ENCODE results near the gene THAP4. TPM values are rescaled to one million over a fixed set of nuclear protein-coding genes. Genes with fewer than 3 reads are reported as not detected.

The THAP4 gene
- total and polyA plus RNA-seq, 2 experiments from 2014 or later = 62.9 to 80.4 TPM

DNA sequence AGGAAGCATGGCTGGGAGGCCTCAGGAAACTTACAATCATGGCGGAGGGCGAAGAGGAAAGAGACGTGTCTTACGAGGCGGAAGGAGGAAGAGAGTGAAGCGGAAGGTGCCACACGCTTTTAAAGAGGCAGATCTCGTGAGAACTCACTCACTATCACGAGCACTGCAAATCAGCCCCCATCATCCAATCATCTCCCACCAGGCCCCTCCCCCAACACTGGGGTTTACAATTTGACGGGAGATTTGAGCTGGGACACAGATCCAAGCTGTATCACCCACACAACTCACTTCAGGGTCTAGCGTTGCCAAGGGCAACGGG, 83.5 kb downstream of the THAP4 start (continued):
- TF ChIP-seq, protein P1, sequence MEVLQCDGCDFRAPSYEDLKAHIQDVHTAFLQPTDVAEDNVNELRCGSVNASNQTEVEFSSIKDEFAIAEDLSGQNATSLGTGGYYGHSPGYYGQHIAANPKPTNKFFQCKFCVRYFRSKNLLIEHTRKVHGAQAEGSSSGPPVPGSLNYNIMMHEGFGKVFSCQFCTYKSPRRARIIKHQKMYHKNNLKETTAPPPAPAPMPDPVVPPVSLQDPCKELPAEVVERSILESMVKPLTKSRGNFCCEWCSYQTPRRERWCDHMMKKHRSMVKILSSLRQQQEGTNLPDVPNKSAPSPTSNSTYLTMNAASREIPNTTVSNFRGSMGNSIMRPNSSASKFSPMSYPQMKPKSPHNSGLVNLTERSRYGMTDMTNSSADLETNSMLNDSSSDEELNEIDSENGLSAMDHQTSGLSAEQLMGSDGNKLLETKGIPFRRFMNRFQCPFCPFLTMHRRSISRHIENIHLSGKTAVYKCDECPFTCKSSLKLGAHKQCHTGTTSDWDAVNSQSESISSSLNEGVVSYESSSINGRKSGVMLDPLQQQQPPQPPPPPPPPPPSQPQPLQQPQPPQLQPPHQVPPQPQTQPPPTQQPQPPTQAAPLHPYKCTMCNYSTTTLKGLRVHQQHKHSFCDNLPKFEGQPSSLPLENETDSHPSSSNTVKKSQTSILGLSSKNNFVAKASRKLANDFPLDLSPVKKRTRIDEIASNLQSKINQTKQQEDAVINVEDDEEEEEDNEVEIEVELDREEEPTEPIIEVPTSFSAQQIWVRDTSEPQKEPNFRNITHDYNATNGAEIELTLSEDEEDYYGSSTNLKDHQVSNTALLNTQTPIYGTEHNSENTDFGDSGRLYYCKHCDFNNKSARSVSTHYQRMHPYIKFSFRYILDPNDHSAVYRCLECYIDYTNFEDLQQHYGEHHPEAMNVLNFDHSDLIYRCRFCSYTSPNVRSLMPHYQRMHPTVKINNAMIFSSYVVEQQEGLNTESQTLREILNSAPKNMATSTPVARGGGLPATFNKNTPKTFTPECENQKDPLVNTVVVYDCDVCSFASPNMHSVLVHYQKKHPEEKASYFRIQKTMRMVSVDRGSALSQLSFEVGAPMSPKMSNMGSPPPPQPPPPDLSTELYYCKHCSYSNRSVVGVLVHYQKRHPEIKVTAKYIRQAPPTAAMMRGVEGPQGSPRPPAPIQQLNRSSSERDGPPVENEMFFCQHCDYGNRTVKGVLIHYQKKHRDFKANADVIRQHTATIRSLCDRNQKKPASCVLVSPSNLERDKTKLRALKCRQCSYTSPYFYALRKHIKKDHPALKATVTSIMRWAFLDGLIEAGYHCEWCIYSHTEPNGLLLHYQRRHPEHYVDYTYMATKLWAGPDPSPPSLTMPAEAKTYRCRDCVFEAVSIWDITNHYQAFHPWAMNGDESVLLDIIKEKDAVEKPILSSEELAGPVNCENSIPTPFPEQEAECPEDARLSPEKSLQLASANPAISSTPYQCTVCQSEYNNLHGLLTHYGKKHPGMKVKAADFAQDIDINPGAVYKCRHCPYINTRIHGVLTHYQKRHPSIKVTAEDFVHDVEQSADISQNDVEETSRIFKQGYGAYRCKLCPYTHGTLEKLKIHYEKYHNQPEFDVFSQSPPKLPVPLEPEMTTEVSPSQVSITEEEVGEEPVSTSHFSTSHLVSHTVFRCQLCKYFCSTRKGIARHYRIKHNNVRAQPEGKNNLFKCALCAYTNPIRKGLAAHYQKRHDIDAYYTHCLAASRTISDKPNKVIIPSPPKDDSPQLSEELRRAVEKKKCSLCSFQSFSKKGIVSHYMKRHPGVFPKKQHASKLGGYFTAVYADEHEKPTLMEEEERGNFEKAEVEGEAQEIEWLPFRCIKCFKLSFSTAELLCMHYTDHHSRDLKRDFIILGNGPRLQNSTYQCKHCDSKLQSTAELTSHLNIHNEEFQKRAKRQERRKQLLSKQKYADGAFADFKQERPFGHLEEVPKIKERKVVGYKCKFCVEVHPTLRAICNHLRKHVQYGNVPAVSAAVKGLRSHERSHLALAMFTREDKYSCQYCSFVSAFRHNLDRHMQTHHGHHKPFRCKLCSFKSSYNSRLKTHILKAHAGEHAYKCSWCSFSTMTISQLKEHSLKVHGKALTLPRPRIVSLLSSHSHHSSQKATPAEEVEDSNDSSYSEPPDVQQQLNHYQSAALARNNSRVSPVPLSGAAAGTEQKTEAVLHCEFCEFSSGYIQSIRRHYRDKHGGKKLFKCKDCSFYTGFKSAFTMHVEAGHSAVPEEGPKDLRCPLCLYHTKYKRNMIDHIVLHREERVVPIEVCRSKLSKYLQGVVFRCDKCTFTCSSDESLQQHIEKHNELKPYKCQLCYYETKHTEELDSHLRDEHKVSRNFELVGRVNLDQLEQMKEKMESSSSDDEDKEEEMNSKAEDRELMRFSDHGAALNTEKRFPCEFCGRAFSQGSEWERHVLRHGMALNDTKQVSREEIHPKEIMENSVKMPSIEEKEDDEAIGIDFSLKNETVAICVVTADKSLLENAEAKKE (CRISPR knock-in tag; IDR thresholded peaks at IDR 0.05) = no peak
- TF ChIP-seq, protein P2, sequence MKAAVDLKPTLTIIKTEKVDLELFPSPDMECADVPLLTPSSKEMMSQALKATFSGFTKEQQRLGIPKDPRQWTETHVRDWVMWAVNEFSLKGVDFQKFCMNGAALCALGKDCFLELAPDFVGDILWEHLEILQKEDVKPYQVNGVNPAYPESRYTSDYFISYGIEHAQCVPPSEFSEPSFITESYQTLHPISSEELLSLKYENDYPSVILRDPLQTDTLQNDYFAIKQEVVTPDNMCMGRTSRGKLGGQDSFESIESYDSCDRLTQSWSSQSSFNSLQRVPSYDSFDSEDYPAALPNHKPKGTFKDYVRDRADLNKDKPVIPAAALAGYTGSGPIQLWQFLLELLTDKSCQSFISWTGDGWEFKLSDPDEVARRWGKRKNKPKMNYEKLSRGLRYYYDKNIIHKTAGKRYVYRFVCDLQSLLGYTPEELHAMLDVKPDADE (IDR thresholded peaks at IDR 0.05) = no peak
- TF ChIP-seq POLR2AphosphoS5 (IDR thresholded peaks at IDR 0.05; ENCODE audit: low read depth) = no peak
- TF ChIP-seq EZH2phosphoT487 (IDR thresholded peaks at IDR 0.05; ENCODE audit: unreplicated experiment) = no peak
- TF ChIP-seq NANOG (IDR thresholded peaks at IDR 0.05; ENCODE audit: borderline replicate concordance) = no peak
- no peak for TF ChIP-seq ZNF114 (CRISPR knock-in tag; IDR thresholded peaks at IDR 0.05)
- no peak for TF ChIP-seq JUNB (IDR thresholded peaks at IDR 0.05; ENCODE audit: unreplicated experiment)

DNA sequence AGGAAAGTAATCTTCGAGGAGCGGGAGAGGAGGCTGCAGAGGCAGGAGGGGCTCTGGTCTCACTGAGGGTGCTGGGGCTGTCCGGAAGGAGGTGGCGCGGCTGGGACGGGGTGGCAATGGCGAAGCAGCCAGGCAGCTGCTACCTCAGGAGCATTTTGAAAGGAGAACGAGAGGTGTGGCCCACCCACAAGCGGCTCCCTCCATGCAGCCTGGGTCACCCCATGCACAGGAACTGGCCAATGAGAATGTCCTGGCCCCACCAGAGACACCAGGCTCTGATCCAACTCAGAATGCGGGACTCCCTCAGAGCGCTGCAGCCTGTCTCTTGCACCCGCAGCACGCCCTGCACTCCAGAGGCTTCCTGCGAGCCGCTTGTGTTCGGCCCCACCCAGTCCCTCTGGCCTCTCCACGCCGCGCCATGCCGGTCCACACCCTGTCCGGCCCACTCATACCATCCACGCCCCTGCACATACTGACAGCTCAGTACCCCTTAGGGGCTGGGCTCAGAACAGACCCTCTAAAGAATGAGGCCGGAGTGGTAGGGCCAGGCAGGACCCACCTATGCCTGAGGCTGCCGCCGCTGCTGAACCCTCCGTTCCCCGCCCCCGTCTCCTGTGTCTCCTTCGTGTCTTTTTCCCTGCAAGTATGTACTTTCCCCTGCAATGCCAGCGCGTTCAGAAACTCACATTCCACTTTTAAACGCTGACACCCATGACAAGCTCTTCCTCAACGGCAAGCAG, 84.8 kb downstream of the THAP4 start:
- DNase-seq (ENCODE audit: low spot score) = no peak
- no peaks in the 10 kb centered on the region for H3K9me2 ChIP-seq (ENCODE audit: insufficient read depth)
- no peak for TF ChIP-seq ZNF114 (CRISPR knock-in tag; IDR thresholded peaks at IDR 0.05)
- TF ChIP-seq POLR2AphosphoS5 (IDR thresholded peaks at IDR 0.05; ENCODE audit: low read depth) = no peak
- TF ChIP-seq, protein P1 (CRISPR knock-in tag; IDR thresholded peaks at IDR 0.05) = no peak
- TF ChIP-seq EZH2 (IDR thresholded peaks at IDR 0.05; ENCODE audit: low read depth, unreplicated experiment) = no peak

More for the DNA sequence above, 84.8 kb downstream of the THAP4 start:
- Mint-ChIP-seq H3K4me3 (no peak overlapping the region), H3K36me3 (ENCODE audit: low read depth) (peaks cover 3% of the 10 kb centered on the region; the same call in 1 of the 3 replicates), H3K27ac (no peak overlapping the region), H3K4me1 (peaks cover 27% of the 10 kb centered on the region), H3K9me3 (peaks cover 14% of the 10 kb centered on the region; the same call in 2 of the 3 replicates), H3K27me3 (ENCODE audit: insufficient read depth, low read depth, poor library complexity) (peaks cover 17% of the 10 kb centered on the region)
- Histone ChIP-seq H3K79me2 (replicated peaks; ENCODE audit: insufficient read depth) (no peaks in the 10 kb centered on the region), H4K20me1 (replicated peaks; ENCODE audit: insufficient read depth) (no peaks in the 10 kb centered on the region), H2AFZ (no peak overlapping the region), H3K4me2 (no peak overlapping the region), H3K27ac (ENCODE audit: low read depth) (no peak overlapping the region), H3K36me3 (ENCODE audit: insufficient read depth) (no peaks in the 10 kb centered on the region), H3K27me3 (ENCODE audit: insufficient read depth) (no peaks in the 10 kb centered on the region), H3F3A (replicated peaks; ENCODE audit: low read depth) (no peaks in the 10 kb centered on the region), H3K4me3 (no peak overlapping the region), H3K4me1 (ENCODE audit: insufficient read depth) (peaks cover 10% of the 10 kb centered on the region)
- ATAC-seq = no peak; the same call in 2 of the 3 replicates
